ENCODE data around the gene C6orf47.

GRCh38 chr6:31633447-31633846 lies 27.1 kb downstream of the C6orf47 start:
- TF ChIP-seq GATA2 (IDR thresholded peaks at IDR 0.05; ENCODE audit: low read depth, low read length) (no peak), GATA3 (IDR thresholded peaks at IDR 0.05; ENCODE audit: low read depth, low read length) (no peak)

Measured in SH-SY5Y (cell line).